Upper lobe of right lung (tissue), 1 donor: ENCODE results near the gene CLEC18C. TPM values are rescaled to one million over a fixed set of nuclear protein-coding genes. Genes with fewer than 3 reads are reported as not detected.
"Not testable (repeated sequence)": the region's sequence is repeated elsewhere in the genome, so short reads cannot be mapped to it uniquely, and the experiment has no call there.

Experiments used
- ATAC-seq: fragments of 200-7000 bp; cut with Tn5 transposase; one replicate; pipeline ENCODE4 v1.9.1; 2020; ENCODE audit warnings: mild to moderate bottlenecking, moderate library complexity
- DNase-seq: peaks from one replicate; pipeline ENCODE4 v3.0.0-alpha.2; 2020
- H3K27ac ChIP-seq: fragments of 200-600 bp; one replicate; pipeline ENCODE4 v1.8.0; 2022
- H3K27me3 ChIP-seq: fragments of 200-600 bp; one replicate; pipeline ENCODE4 v1.8.0; 2022; ENCODE audit warnings: mild to moderate bottlenecking
- H3K36me3 ChIP-seq: fragments of 200-600 bp; one replicate; pipeline ENCODE4 v1.8.0; 2022
- H3K4me1 ChIP-seq: fragments of 200-600 bp; one replicate; pipeline ENCODE4 v1.8.0; 2022
- H3K4me3 ChIP-seq: fragments of 200-600 bp; one replicate; pipeline ENCODE4 v1.8.0; 2022; ENCODE audit warnings: mild to moderate bottlenecking
- H3K9me3 ChIP-seq: fragments of 200-600 bp; one replicate; pipeline ENCODE4 v1.8.0; 2022
- intact Hi-C: fragments of 100-400 bp; cut with DNase I; formaldehyde crosslinking; loops from one replicate; pipeline ENCODE4 v1.11.0; 2022
- total RNA-seq: library from RNA; stranded (reverse); fragmentation: NEBNext Ultra II Directional; extraction: Animal tissue kit (Norgen Biotek cat#: 25700); gene quantifications from one replicate; pipeline ENCODE4 v1.2.1, GENCODE V29; 2021
- donor health status: DM: no; HTN: yes; CAD: no; lungs with severe emphysema.

Gene CLEC18C
- total RNA-seq, 1 donor from 2014 or later, result not detected

GRCh38 chr16:70226024-70226423 lies 52.4 kb downstream of the CLEC18C start:
- H3K4me1 ChIP-seq, DNase-seq, H3K27ac ChIP-seq, intact Hi-C loops, H3K9me3 ChIP-seq, H3K4me3 ChIP-seq, H3K27me3 ChIP-seq, ATAC-seq: not testable (repeated sequence)
- H3K36me3 ChIP-seq, result peaks cover 34% of the 10 kb centered on the region

GRCh38 chr16:70231831-70232230 lies 58.2 kb downstream of the CLEC18C start:
- peaks cover 59% of the 10 kb centered on the region for H3K36me3 ChIP-seq
- H3K9me3 ChIP-seq, H3K27ac ChIP-seq, H3K4me1 ChIP-seq, DNase-seq, H3K27me3 ChIP-seq, ATAC-seq, H3K4me3 ChIP-seq, intact Hi-C loops: not testable (repeated sequence)

Other genes starting within 250 kb of the CLEC18C start
- gene CLEC18A, start 222.5 kb upstream of the CLEC18C start, total RNA-seq, result 2.0 TPM
- 20.3 TPM for gene PDPR, start 59.5 kb upstream of the CLEC18C start, total RNA-seq
- 22.1 TPM for gene EXOSC6, start 78.2 kb downstream of the CLEC18C start, total RNA-seq
- 113 TPM for gene AARS1, start 115.7 kb downstream of the CLEC18C start, total RNA-seq
- 27.6 TPM for gene DDX19B, start 125.4 kb downstream of the CLEC18C start, total RNA-seq
- 33.0 TPM for gene DDX19A, start 173.1 kb downstream of the CLEC18C start, total RNA-seq